ENCODE data around the gene GALNT8.

DNA sequence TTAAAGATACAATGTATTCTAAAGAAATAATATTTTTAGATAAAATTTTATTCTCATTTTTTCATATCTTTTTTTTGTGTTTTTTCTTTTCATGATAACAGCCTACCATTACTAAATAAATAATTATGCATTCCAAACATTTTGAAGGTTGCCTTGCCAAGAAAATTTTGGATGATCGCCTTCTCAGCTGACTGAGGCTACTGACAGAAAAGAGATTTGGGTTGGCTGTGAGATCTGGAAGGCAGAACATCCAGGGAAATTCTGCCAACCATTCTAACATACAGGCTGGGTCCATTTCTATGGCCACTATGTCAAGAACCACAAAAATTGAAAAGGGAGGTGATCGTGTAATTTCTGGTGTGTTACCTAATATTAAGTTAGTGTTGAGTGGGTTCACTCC is 48.1 kb downstream of the GALNT8 start:
- TF ChIP-seq POLR2AphosphoS5 (IDR thresholded peaks at IDR 0.05; ENCODE audit: low read depth, low read length) (no peak), SRF (IDR thresholded peaks at IDR 0.05; ENCODE audit: low read depth, low read length) (no peak), RNF2 (IDR thresholded peaks at IDR 0.05; ENCODE audit: borderline replicate concordance, low read depth, low read length, missing control alignments, poor library complexity, severe bottlenecking) (no peak), CEBPB (IDR thresholded peaks at IDR 0.05; ENCODE audit: low read depth, low read length) (no peak), JUN (IDR thresholded peaks at IDR 0.05; ENCODE audit: low read depth, low read length) (no peak), TAF1 (IDR thresholded peaks at IDR 0.05; ENCODE audit: low read depth, low read length) (no peak), EZH2 (IDR thresholded peaks at IDR 0.05; ENCODE audit: low read depth, low read length, severe bottlenecking) (no peak), EP300 (IDR thresholded peaks at IDR 0.05; ENCODE audit: borderline replicate concordance in 1 of 2, low read depth in 2 of 2, low read length in 2 of 2) (no peak)
- TF ChIP-seq, protein P1, sequence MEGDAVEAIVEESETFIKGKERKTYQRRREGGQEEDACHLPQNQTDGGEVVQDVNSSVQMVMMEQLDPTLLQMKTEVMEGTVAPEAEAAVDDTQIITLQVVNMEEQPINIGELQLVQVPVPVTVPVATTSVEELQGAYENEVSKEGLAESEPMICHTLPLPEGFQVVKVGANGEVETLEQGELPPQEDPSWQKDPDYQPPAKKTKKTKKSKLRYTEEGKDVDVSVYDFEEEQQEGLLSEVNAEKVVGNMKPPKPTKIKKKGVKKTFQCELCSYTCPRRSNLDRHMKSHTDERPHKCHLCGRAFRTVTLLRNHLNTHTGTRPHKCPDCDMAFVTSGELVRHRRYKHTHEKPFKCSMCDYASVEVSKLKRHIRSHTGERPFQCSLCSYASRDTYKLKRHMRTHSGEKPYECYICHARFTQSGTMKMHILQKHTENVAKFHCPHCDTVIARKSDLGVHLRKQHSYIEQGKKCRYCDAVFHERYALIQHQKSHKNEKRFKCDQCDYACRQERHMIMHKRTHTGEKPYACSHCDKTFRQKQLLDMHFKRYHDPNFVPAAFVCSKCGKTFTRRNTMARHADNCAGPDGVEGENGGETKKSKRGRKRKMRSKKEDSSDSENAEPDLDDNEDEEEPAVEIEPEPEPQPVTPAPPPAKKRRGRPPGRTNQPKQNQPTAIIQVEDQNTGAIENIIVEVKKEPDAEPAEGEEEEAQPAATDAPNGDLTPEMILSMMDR (IDR thresholded peaks at IDR 0.05; ENCODE audit: control extremely low read depth in 1 of 3, insufficient read depth in 1 of 3, low read depth in 1 of 3, low read length in 3 of 3) = no peak
- TF ChIP-seq, protein P2, sequence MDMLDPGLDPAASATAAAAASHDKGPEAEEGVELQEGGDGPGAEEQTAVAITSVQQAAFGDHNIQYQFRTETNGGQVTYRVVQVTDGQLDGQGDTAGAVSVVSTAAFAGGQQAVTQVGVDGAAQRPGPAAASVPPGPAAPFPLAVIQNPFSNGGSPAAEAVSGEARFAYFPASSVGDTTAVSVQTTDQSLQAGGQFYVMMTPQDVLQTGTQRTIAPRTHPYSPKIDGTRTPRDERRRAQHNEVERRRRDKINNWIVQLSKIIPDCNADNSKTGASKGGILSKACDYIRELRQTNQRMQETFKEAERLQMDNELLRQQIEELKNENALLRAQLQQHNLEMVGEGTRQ (IDR thresholded peaks at IDR 0.05; ENCODE audit: low read length) = no peak

Measured in H1 (cell line).